ENCODE data around the gene BCL2L14. TPM values are rescaled to one million over a fixed set of nuclear protein-coding genes. Genes with fewer than 3 reads are reported as not detected.

The BCL2L14 gene
- total RNA-seq, 1 experiment from 2014 or later = 0.30 TPM

DNA sequence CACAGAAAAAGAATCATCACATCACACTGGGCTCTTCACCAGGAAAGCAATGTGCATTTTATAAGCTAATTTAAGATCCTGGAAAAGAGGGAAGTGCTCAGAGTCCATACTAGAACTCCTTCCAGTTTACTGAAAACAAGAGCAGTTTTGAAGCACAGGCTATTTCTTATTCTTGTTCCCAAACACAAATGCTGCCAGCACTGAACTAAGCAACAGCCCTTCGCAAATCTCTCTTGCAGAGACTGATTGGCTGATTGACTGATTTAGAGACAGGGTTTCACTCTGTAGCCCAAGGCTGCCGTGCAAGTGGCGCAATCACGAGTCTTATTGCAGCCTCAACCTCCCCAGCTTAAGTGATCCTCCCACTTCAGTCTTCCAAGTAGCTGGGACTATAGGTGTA is 44.8 kb downstream of the BCL2L14 start (continued):
- TF ChIP-seq, protein P1, sequence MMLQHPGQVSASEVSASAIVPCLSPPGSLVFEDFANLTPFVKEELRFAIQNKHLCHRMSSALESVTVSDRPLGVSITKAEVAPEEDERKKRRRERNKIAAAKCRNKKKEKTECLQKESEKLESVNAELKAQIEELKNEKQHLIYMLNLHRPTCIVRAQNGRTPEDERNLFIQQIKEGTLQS (IDR thresholded peaks at IDR 0.05) = no peak
- TF ChIP-seq, protein P2, sequence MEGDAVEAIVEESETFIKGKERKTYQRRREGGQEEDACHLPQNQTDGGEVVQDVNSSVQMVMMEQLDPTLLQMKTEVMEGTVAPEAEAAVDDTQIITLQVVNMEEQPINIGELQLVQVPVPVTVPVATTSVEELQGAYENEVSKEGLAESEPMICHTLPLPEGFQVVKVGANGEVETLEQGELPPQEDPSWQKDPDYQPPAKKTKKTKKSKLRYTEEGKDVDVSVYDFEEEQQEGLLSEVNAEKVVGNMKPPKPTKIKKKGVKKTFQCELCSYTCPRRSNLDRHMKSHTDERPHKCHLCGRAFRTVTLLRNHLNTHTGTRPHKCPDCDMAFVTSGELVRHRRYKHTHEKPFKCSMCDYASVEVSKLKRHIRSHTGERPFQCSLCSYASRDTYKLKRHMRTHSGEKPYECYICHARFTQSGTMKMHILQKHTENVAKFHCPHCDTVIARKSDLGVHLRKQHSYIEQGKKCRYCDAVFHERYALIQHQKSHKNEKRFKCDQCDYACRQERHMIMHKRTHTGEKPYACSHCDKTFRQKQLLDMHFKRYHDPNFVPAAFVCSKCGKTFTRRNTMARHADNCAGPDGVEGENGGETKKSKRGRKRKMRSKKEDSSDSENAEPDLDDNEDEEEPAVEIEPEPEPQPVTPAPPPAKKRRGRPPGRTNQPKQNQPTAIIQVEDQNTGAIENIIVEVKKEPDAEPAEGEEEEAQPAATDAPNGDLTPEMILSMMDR (IDR thresholded peaks at IDR 0.05 in 2 of 3, conservative IDR thresholded peaks at IDR 0.05 in 1 of 3; ENCODE audit: borderline replicate concordance in 1 of 3, insufficient read depth in 1 of 3, low read depth in 2 of 3, low read length in 2 of 3) = no peak

DNA sequence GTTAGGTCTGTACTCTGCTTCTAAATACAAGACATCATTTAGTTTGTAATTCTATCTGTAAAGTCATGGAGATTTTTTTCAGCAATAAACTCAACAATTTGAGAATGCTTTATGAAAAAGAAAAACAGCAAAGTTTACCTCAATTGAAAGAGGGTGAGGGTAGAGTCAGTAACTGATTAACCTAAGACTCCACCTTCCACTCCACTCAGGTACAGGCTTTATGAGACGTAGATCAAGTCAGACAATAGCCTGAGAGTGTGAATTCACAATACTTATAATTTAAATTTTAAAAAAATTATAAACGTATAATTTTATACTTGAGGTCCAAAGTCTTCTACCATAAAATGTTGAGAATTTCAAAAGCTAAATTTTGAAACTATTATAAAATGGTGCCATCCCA is 45.9 kb downstream of the BCL2L14 start:
- POLR2A ChIA-PET = no interaction called here
- H2AFZ ChIP-seq (ENCODE audit: low read depth, low read length, poor library complexity, severe bottlenecking) = no peak overlapping the region
- no peak overlapping the region for H3K4me2 ChIP-seq (ENCODE audit: low read length)
- intact Hi-C loops (cut with micrococcal nuclease) = no loop called here
- no peaks in the 10 kb centered on the region for H3K4me1 ChIP-seq (ENCODE audit: control insufficient read depth in 1 of 2, insufficient read depth in 2 of 2, low read length in 2 of 2)
- no peaks in the 10 kb centered on the region for H3K9me3 ChIP-seq (ENCODE audit: control insufficient read depth in 1 of 2, insufficient read depth in 1 of 2, low read depth in 1 of 2, low read length in 2 of 2)
- H3K36me3 ChIP-seq (ENCODE audit: control insufficient read depth in 1 of 2, insufficient read depth in 2 of 2, low read length in 2 of 2) = peaks cover 0 to 3% of the 10 kb centered on the region in 2 experiments; a peak in 1 of 4 replicates
- no peaks in the 10 kb centered on the region for H3K79me2 ChIP-seq (ENCODE audit: insufficient read depth, low read length)
- RAD21 ChIA-PET (ENCODE audit: low non-redundant PET in 1 of 2, low total read pairs in 2 of 2, uncharacterized antibody in 2 of 2, unreplicated experiment in 2 of 2) = no interaction called here
- H3K9me2 ChIP-seq (ENCODE audit: insufficient read depth) = no peaks in the 10 kb centered on the region
- no peaks in the 10 kb centered on the region for H3K27me3 ChIP-seq (ENCODE audit: insufficient read depth, low read length)
- ATAC-seq (no peak), DNase-seq (ENCODE audit: low read depth, low spot score) (no peak)
- H3K4me3 ChIP-seq (replicated peaks in 1 of 2; ENCODE audit: low read depth in 1 of 2, low read length in 2 of 2) = no peak overlapping the region
- H3K9ac ChIP-seq (ENCODE audit: low read length) = no peak overlapping the region
- BruUV-seq (replicated peaks) = no TSS peak
- no peak overlapping the region for H3K27ac ChIP-seq (ENCODE audit: low read depth, low read length)
- CTCF ChIA-PET = no interaction called here
- no peaks in the 10 kb centered on the region for H4K20me1 ChIP-seq (ENCODE audit: insufficient read depth)
- TF ChIP-seq SRF (IDR thresholded peaks at IDR 0.05; ENCODE audit: low read depth) = no peak
- TF ChIP-seq CBX3 (IDR thresholded peaks at IDR 0.05; ENCODE audit: low read depth) = no peak
- TF ChIP-seq, protein P2 (IDR thresholded peaks at IDR 0.05 in 2 of 3, conservative IDR thresholded peaks at IDR 0.05 in 1 of 3; ENCODE audit: borderline replicate concordance in 1 of 3, insufficient read depth in 1 of 3, low read depth in 2 of 3, low read length in 2 of 3) = no peak
- TF ChIP-seq POLR2A (IDR thresholded peaks at IDR 0.05; ENCODE audit: borderline replicate concordance, extremely low read depth, insufficient read depth, insufficient read length) = no peak
- TF ChIP-seq FOSL1 (IDR thresholded peaks at IDR 0.05; ENCODE audit: low read depth) = no peak
- TF ChIP-seq JUND (IDR thresholded peaks at IDR 0.05) = no peak
- no peak for TF ChIP-seq SIN3A (IDR thresholded peaks at IDR 0.05; ENCODE audit: low read depth)
- TF ChIP-seq, protein P3, sequence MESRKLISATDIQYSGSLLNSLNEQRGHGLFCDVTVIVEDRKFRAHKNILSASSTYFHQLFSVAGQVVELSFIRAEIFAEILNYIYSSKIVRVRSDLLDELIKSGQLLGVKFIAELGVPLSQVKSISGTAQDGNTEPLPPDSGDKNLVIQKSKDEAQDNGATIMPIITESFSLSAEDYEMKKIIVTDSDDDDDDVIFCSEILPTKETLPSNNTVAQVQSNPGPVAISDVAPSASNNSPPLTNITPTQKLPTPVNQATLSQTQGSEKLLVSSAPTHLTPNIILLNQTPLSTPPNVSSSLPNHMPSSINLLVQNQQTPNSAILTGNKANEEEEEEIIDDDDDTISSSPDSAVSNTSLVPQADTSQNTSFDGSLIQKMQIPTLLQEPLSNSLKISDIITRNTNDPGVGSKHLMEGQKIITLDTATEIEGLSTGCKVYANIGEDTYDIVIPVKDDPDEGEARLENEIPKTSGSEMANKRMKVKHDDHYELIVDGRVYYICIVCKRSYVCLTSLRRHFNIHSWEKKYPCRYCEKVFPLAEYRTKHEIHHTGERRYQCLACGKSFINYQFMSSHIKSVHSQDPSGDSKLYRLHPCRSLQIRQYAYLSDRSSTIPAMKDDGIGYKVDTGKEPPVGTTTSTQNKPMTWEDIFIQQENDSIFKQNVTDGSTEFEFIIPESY (IDR thresholded peaks at IDR 0.05; ENCODE audit: extremely low read depth, insufficient replicate concordance, low read length) = no peak
- no peak for TF ChIP-seq POLR2AphosphoS5 (IDR thresholded peaks at IDR 0.05; ENCODE audit: low read depth, low read length)
- no peak for TF ChIP-seq TCF7L2 (IDR thresholded peaks at IDR 0.05; ENCODE audit: borderline replicate concordance, extremely low read depth, insufficient read depth, insufficient read length)
- TF ChIP-seq ZNF274 (IDR thresholded peaks at IDR 0.05; ENCODE audit: low read depth, low read length) = no peak
- TF ChIP-seq EZH2phosphoT487 (IDR thresholded peaks at IDR 0.05; ENCODE audit: borderline replicate concordance) = no peak
- TF ChIP-seq CEBPB (IDR thresholded peaks at IDR 0.05; ENCODE audit: low read depth) = no peak
- TF ChIP-seq ZFX (IDR thresholded peaks at IDR 0.05) = no peak
- TF ChIP-seq, protein P4, sequence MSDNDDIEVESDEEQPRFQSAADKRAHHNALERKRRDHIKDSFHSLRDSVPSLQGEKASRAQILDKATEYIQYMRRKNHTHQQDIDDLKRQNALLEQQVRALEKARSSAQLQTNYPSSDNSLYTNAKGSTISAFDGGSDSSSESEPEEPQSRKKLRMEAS (IDR thresholded peaks at IDR 0.05) = no peak
- TF ChIP-seq YY1 (IDR thresholded peaks at IDR 0.05; ENCODE audit: extremely low read depth, insufficient replicate concordance, low read depth, low read length) = no peak

Measured in HCT116 (cell line).